Activated CD8-positive, alpha-beta memory T cell treated with anti-CD3 and anti-CD28 coated beads for 36 hours (primary cell): Measurements from ENCODE around the gene NDUFAF5. TPM values are rescaled to one million over a fixed set of nuclear protein-coding genes. Genes with fewer than 3 reads are reported as not detected.
"Not testable (repeated sequence)": the region's sequence is repeated elsewhere in the genome, so short reads cannot be mapped to it uniquely, and the experiment has no call there.

Experiments
- CTCF ChIA-PET: fragments of 350-600 bp; sonication (Branson Sonifier 250); formaldehyde crosslinking; loops from one replicate; lab custom pipeline; 2021; ENCODE audit warnings: antibody characterized with exemption; lab: Charles Lee
- POLR2A ChIA-PET: fragments of 350-600 bp; sonication (Branson Sonifier 250); formaldehyde crosslinking; loops from one replicate; lab custom pipeline; 2021; ENCODE audit warnings: antibody characterized with exemption; lab: Charles Lee
- total RNA-seq, 2 experiments: library from RNA; stranded (reverse); gene quantifications; one replicate each; pipeline ENCODE4 v1.2.3, GENCODE V29; 2021

NDUFAF5 gene, protein sequence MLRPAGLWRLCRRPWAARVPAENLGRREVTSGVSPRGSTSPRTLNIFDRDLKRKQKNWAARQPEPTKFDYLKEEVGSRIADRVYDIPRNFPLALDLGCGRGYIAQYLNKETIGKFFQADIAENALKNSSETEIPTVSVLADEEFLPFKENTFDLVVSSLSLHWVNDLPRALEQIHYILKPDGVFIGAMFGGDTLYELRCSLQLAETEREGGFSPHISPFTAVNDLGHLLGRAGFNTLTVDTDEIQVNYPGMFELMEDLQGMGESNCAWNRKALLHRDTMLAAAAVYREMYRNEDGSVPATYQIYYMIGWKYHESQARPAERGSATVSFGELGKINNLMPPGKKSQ
- 10 to 100 TPM; 33.3 to 33.8 TPM for total RNA-seq

DNA sequence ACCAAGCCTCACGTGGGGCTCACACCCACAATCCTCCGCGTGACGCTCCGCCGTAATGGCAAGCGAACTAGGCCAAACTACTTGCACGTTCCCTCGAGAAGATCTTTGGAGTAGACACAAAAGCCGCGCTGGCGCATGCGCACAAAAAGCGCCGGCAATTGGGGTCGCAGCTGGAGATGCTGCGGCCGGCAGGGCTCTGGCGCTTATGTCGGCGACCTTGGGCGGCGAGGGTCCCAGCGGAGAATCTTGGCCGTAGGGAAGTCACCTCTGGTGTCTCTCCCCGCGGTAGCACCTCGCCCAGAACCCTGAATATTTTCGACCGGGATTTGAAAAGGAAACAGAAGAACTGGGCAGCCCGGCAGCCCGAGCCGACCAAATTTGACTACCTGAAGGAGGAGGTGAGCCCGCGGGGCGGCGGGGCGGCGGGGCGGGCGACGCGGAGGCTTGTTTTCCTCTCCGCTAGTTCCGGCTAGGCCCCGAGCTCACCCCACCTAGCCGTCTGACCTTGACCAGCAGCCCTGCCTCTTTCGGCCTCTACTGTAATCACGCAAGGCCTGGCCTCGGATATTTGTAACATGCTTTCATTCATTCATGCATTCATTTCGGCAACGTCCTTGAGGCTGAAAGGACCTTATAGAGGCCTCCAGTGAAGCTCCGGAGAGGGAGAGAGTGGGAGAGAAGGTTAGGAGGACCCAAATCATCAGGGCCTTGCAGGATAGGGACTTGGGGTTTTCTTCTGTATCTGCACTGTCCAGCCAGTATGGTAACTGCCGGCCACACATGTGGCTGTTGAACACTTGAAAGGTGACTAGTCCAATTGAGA lies at the start of gene NDUFAF5, which contains the start of gene ESF1:
Gene NDUFAF5, plus strand, starts transcription at position 136 of the 823 bp plus-strand sequence. Its CDS starts 41 bp downstream, at position 177.
Gene ESF1, minus strand, starts transcription at position 27 of the 823 bp plus-strand sequence. CDS start 1,779 bp downstream, outside the sequence.
- CTCF ChIA-PET: interaction anchor here (0.7 to 1.6 kb wide), 2 partner anchors 13 to 19 kb away, joined by 4 read pairs; no protein-coding TSS in a partner anchor

DNA sequence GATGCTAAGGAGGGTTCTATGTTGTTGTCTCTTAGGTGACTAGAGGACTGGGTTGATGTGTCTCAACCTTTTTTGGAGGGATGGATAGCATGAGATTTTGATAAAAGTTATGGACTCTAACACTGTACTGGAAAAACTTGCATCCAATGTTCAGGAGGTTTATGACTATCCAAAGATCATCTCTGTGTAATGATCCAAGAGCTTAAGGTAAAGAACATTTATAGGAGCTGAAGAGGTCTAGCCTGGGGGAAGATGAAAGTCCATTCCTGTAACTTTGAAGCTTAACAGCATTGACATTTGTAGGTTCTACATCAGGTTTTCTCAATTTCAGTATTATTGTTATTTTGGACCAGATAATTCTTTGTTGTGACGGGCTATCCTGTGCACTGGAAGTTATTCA lies 49.0 kb upstream of the NDUFAF5 start:
- ChIA-PET POLR2A (no interaction called here), CTCF (no interaction called here)

More for the DNA sequence above, at the start of gene NDUFAF5, which contains the start of gene ESF1:
- POLR2A ChIA-PET: interaction anchor here (1.4 to 1.7 kb wide), 2 partner anchors 9 to 23 kb away, joined by 3 to 4 read pairs; no protein-coding TSS in a partner anchor

DNA sequence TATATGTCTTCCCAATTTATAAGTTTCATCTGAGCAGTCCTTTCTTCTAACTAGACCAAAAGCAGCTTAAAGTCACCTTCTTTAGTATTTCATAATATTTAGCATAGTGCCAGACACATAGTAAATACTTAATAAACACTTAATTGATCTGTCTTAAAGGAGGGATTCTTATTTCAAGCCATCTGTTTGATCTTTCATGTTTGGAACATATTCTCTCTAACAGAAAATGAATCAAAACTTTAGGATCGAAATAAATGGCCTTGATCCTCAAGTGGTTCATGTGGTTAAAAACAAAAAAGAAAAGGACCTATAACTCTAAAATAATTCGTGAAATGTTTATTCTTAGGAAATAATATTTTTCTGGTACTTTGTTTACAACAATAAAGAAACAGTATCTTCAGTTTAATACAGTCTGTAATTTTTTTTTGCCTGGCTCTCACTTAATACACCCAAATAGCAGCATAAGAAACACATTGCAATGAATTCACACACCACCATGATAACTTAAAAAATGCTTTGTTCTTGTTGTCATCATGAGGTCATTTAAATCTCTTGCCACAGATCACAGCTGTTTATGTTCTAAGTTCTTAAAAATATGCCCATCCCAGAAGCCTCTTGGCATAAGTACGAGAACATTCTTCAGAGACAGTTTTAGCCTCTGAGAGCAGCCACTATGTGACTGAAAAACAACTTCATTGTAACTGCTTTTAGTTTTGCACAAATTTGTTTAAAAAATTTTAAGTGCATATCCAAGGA lies 48.2 kb upstream of the NDUFAF5 start:
- ChIA-PET POLR2A (no interaction called here), CTCF (interaction anchor here (1.2 kb wide), 1 partner anchor 8 kb away, joined by 3 read pairs; no protein-coding TSS in a partner anchor)

DNA sequence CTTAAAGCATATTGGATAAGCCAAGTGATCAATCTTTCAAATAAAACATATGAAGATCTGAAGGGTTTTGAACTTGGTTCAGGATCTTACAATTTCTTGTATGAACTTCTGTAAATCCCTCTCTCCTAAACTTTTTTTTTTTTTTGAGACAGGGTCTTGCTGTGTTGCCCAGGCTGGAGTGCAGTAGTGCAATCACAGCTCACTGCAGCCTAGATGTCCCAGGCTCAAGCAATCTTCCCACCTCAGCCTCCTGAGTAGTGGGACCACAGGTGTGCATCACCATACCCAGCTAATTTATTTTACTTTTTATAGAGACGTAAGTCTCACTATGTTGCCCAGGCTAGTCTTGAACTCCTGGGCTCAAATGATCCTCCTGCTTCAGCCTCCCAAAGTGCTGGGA lies 46.6 kb upstream of the NDUFAF5 start:
- POLR2A ChIA-PET, CTCF ChIA-PET: not testable (repeated sequence)

DNA sequence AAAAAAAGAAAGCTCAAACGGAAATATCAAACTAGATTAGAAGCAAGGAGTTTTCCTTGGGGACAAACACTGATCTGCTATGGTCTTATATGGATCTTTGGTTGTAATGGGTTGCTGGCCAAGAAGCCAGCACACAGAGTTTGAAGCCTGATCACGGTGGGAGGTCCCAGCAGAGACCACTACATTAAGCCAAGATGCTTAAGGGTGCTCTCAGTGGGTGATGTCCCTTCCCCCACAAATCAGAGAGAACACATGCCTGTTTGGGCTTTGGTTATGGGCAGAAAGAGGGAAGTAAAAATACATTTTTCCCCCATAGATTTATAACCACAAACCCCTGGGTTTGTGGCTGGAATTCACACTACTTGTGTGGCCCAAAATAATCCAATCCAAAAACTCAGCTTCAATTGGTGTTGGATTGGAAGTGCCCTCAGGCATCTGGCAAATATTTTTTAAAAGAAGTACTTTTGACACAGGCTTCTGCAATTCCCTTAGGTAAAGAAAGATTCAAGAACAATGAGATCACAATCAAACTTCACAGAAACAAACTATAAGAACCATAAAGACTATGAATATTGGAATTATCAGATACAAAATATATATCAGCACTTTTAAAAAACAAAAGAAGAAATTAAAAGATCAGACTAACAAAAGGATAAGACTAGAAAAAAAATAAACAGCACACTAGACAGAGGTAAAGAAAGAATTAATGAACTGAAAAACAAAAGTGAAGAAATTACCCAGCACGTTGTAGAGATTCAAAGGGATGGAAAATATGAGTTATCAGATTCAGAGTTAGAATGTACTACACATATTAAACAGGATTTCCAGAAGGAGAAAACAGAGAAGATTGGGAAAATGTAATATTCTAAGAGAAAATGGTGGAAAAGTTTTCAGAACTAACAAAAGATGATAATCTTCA lies 44.8 kb upstream of the NDUFAF5 start:
- POLR2A ChIA-PET: no interaction called here

DNA sequence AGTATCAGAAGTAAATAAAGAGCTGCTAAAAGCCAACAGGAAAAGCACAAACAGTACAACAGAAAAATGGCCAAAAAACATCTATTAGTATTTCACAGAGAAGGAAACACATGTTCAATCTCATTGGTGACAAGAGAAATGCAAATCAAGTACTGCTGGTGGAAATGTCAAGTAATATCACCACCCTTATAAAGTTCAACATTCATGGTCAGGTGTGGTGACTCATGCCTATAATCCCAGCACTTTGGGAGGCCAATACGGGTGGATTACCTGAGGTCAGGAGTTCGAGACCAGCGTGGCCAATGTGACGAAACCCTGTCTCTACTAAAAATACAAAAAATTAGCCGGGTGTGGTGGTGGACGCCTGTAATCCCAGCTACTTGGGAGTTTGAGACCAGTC lies 42.9 kb upstream of the NDUFAF5 start:
- ChIA-PET POLR2A (no interaction called here), CTCF (no interaction called here)

More for the DNA sequence above, 44.8 kb upstream of the NDUFAF5 start:
- CTCF ChIA-PET: no interaction called here

DNA sequence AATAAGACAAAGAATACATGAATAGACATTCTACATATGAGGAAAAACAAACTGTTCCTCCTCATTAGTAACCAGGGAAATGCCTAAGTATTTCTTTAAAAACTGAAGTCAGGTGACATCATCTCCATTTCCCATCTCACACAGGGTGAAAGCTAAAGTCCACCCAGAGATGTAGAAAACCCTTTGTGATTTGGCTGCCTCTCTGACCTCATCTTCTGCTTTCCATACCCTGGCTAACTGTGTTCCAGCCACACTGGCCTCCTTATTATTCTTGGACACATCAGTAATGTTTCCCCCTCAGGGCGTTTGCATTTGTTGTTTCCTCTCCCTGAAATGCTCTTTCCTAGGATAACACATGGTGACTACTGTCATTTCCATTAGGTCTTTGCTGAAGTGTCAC lies 40.5 kb upstream of the NDUFAF5 start:
- ChIA-PET CTCF (no interaction called here), POLR2A (no interaction called here)

DNA sequence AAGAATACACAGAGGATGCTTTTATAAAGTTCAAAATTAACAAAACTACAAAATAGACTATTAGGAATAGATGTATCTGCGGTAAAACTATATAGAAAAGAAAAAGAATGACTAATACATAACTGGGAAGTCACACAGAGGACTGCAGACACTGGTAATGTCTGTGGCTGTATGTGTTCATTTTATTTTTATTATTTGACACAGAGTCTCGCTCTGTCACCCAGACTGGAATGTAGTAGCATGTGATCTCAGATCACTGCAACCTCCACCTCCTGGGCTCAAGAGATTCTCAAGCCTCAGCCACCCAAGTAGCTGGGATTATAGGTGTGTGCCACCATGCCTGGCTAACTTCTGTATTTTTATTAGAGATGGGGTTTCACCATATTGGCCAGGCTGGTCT lies 39.0 kb upstream of the NDUFAF5 start:
- CTCF ChIA-PET: no interaction called here
- POLR2A ChIA-PET: no interaction called here

DNA sequence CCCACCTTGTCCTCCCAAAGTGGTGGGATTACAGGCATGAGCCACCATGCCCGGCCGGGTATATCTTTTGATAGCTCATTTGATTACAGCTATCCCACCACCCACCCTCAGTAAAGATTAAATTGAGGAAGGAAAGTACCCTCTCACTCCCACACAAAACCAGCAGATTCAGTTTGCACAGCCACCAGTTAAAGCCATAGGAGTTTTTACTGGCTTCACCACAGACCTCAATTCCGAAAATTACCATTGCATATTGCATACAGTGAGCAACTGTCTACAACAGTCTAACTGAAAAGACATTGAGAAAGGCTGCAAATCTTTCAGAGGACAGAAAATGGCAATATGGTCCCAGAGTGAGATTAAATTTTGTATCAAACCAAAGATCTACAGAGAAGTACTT lies 35.0 kb upstream of the NDUFAF5 start:
- POLR2A ChIA-PET: interaction anchor here (0.7 kb wide), 1 partner anchor 28 kb away, joined by 3 read pairs; no protein-coding TSS in a partner anchor
- CTCF ChIA-PET: no interaction called here

DNA sequence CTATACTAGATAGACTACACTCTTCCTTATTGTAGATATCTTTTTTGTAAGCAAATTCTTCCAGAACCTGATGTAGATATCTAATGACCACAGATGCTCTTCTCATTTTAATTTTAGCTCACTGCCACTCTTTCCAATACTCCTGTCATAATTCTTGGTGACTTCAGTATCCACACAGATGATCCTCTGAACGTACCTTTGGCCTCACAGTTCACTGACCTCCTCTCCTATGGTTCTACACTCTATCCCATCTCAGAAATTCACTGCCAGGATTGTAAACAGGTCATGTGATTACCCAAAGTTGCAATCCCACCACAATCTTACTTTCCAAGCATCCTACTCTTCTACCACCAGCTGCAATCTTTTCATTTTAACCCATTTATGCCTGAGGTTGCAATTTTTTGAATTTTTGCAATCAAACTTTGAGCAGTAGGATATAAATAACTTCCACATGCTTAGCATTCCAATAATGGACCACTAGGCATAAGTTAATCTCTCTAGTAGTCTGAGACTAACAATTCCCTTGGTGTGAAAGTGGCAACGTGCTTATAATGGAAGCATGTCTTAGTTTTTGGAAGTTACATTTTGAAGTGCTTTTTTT lies 31.3 kb upstream of the NDUFAF5 start:
- POLR2A ChIA-PET: interaction anchor here (0.5 kb wide), 1 partner anchor 30 kb away, joined by 4 read pairs; no protein-coding TSS in a partner anchor
- CTCF ChIA-PET: interaction anchor here (1.0 kb wide), 1 partner anchor 9 kb away, joined by 3 read pairs; no protein-coding TSS in a partner anchor

DNA sequence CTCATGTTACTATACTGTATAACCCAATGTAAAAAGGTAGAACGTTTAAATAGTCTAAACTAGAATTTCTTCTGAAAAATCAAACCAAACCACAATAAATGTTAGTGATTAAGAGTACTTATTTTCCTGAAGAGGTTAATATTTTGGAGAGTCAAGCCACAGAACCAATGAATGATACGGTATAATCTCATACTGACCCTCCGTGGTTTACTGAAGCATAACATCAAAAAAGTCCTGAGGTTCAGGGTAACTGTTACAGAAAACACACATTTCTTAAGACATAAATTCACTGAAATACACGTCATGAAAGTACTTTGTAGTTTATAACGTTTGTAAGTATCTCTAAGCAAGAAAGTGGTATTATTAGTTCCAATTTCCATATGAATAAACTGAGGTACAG lies 29.0 kb upstream of the NDUFAF5 start:
- ChIA-PET POLR2A (no interaction called here), CTCF (no interaction called here)

DNA sequence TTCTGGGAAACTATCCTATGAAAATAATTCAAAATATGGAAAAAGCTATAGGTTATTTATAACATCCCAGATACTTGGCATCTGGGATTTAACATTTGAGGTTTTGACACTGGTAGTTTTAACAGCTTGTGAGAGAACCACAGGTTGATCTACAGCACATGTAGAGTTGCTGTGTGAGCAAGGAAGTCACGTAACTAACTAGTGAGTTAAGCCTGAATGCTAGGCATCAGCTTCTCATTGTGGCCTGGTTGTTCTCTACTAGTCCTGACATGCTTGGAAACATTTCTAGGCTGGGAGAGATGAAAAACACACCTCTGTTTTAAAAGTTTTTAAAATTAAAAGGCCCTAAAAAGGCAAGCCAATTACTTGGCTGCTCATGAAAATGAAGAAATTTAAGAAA lies 28.3 kb upstream of the NDUFAF5 start:
- ChIA-PET CTCF (no interaction called here), POLR2A (no interaction called here)

DNA sequence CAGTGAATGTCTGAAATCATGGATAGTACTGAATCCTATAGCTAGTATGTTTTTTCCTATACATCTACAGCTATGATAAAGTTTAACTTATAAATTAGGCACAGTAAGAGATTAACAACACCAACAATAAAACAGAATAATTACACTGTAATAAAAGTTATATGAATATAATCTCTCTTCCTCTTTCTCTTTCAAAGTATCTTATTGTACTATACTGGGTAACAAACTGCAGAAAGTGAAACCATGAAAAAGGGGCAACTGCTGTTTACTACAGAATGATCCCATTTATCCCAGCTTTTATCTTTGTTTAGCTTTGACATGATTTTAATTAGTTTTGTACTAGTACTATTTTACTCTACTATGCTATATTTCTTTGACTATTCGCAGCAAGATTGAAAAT lies 25.9 kb upstream of the NDUFAF5 start:
- POLR2A ChIA-PET: no interaction called here
- CTCF ChIA-PET: no interaction called here

DNA sequence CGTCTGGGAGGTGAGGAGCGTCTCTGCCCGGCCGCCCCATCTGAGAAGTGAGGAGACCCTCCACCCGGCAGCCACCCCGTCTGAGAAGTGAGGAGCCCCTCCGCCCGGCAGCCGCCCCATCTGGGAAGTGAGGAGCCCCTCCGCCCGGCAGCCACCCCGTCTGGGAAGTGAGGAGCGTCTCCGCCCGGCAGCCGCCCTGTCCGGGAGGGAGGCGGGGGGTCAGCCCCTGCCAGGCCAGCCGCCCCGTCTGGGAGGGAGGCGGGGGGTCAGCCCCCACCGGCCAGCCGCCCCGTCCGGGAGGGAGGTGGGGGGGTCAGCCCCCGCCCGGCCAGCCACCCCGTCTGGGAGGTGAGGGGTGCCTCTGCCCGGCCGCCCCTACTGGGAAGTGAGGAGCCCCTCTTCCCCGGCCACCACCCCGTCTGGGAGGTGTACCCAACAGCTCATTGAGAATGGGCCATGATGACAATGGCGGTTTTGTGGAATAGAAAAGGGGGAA lies 24.3 kb upstream of the NDUFAF5 start:
- POLR2A ChIA-PET, CTCF ChIA-PET: not testable (repeated sequence)

DNA sequence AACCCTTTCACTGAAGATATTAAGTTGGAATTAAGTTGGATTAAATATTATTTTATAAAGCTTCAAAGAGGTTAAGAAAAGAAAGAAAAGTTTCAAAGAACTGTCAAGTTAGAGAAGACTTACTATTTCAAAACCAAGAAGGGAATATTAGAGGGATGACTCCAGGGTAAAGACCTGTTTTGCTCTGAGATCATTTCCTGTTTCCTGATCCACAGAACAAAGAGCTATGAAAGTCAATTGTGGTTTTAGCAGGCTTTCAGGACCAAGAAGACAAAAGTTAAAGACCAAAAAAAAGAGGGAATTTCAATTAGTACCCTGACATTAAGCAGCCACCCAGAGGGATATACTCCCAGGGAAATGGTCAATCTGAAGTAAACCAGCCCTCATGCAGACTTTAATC lies 19.5 kb upstream of the NDUFAF5 start:
- CTCF ChIA-PET: no interaction called here
- POLR2A ChIA-PET: interaction anchor here (0.7 kb wide), 1 partner anchor 305 kb away, joined by 3 read pairs; no protein-coding TSS in a partner anchor

DNA sequence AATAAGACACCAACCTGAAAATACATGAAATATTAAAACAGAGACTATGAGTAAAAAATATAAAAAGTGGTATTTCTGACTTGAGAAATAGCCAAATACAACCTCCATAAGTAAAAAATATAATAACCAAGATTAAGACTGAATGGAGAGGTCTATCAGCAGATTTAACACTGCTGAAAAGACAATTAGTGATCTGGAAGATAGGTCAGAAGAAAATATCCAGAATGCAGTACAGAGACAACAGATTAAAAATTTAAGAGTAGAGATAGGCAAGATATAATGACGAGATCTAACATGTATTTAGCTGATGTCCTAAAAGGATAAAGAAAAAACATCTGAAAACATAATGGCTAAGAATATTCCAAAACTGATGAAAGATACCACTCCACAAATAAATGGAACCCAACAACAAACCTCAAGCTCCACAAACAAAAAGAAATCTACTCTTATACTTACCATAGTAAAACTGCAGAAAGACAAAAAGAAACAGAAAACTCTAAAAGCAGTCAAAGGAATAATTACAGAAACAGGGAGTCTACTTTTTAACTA lies 18.9 kb upstream of the NDUFAF5 start:
- POLR2A ChIA-PET: no interaction called here
- CTCF ChIA-PET: no interaction called here

DNA sequence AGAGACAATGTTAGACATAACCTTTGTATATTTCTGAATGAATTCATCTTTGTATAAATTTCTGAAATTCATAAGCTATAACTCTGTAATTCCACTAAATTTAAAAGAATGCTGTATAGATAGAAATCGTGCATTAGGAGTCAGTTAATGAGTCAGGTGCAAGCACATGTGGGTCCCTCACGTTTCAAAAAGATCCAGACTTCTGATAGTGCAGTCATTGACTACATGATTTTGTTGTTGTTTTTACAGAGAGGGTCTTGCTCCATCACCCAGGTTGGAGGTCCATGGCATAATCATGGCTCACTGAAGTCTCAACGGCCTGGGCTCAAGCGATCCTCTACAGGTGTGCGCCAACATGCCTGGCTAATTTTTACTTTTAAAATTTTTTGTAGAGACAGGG lies 14.7 kb upstream of the NDUFAF5 start:
- ChIA-PET POLR2A (no interaction called here), CTCF (no interaction called here)
